ENCODE measurements around the gene SPATS2.
A peak's percentile ranks its signal among the peaks of the same experiment; 100 is the strongest.
"Not testable (repeated sequence)": the region's sequence is repeated elsewhere in the genome, so short reads cannot be mapped to it uniquely, and the experiment has no call there.

Gene SPATS2

GRCh38 chr12:49367381-49368239, at the start of gene SPATS2:
TSS of gene SPATS2 (plus strand) at chr12:49367462. CDS start at chr12:49461013, 93,551 bp downstream.
- H3K27me3 ChIP-seq (ENCODE audit: insufficient read depth, low read length): no peaks in the 10 kb centered on the region
- peak within 1 kb of the TSS; percentile 70 for H3K4me3 ChIP-seq (ENCODE audit: low read length)

GRCh38 chr12:49320411-49321103, 46.7 kb upstream of the SPATS2 start:
- H2AFZ ChIP-seq (ENCODE audit: low read depth, low read length); H3K27me3 ChIP-seq (ENCODE audit: insufficient read depth, low read length); H3K36me3 ChIP-seq (ENCODE audit: insufficient read depth, low read length); H3K4me3 ChIP-seq (ENCODE audit: low read length); H3K9me3 ChIP-seq (ENCODE audit: low read length): not testable (repeated sequence)
- peaks cover 13% of the 10 kb centered on the region for H3K4me1 ChIP-seq (ENCODE audit: insufficient read depth, low read length)

More at GRCh38 chr12:49367381-49368239, at the start of gene SPATS2:
- Histone ChIP-seq H3K4me1 (ENCODE audit: insufficient read depth, low read length) (peaks cover 7% of the 10 kb centered on the region), H2AFZ (ENCODE audit: low read depth, low read length) (peak within 1 kb of the TSS; percentile 96), H3K36me3 (ENCODE audit: insufficient read depth, low read length) (peaks cover 6% of the 10 kb centered on the region), H3K9me3 (ENCODE audit: low read length) (no peaks in the 10 kb centered on the region)

GRCh38 chr12:49322367-49322707, 44.9 kb upstream of the SPATS2 start:
- Histone ChIP-seq H3K9me3 (ENCODE audit: low read length) (no peaks in the 10 kb centered on the region), H3K4me1 (ENCODE audit: insufficient read depth, low read length) (peaks cover 13% of the 10 kb centered on the region), H3K27me3 (ENCODE audit: insufficient read depth, low read length) (no peaks in the 10 kb centered on the region), H3K4me3 (ENCODE audit: low read length) (peak overlapping the region; percentile 96), H2AFZ (ENCODE audit: low read depth, low read length) (peak overlapping the region; percentile 95), H3K36me3 (ENCODE audit: insufficient read depth, low read length) (peaks cover 12% of the 10 kb centered on the region)

- H3K4me3 ChIP-seq (ENCODE audit: low read length): peak within 1 kb of the TSS; percentile 96
- H3K9me3 ChIP-seq (ENCODE audit: low read length): no peaks in the 10 kb centered on the region
- peaks cover 13% of the 10 kb centered on the region for H3K4me1 ChIP-seq (ENCODE audit: insufficient read depth, low read length)
- peaks cover 16% of the 10 kb centered on the region for H3K36me3 ChIP-seq (ENCODE audit: insufficient read depth, low read length)
- no peaks in the 10 kb centered on the region for H3K27me3 ChIP-seq (ENCODE audit: insufficient read depth, low read length)
- H2AFZ ChIP-seq (ENCODE audit: low read depth, low read length): peak within 1 kb of the TSS; percentile 95
These were observed 44.3 kb upstream of the SPATS2 start, which contains the start of gene TROAP for GRCh38 chr12:49322708-49323523. TSS of gene TROAP (plus strand) at chr12:49323255. CDS start at chr12:49323609, 354 bp downstream.

GRCh38 chr12:49323524-49324097, 43.7 kb upstream of the SPATS2 start:
- H3K36me3 ChIP-seq (ENCODE audit: insufficient read depth, low read length): peaks cover 16% of the 10 kb centered on the region
- H3K27me3 ChIP-seq (ENCODE audit: insufficient read depth, low read length): no peaks in the 10 kb centered on the region
- no peaks in the 10 kb centered on the region for H3K9me3 ChIP-seq (ENCODE audit: low read length)
- peak overlapping the region; percentile 95 for H2AFZ ChIP-seq (ENCODE audit: low read depth, low read length)
- H3K4me3 ChIP-seq (ENCODE audit: low read length): peak overlapping the region; percentile 96
- peaks cover 13% of the 10 kb centered on the region for H3K4me1 ChIP-seq (ENCODE audit: insufficient read depth, low read length)

GRCh38 chr12:49325606-49326005, 41.7 kb upstream of the SPATS2 start:
- Histone ChIP-seq H3K27me3 (ENCODE audit: insufficient read depth, low read length) (no peaks in the 10 kb centered on the region), H2AFZ (ENCODE audit: low read depth, low read length) (no peak overlapping the region), H3K36me3 (ENCODE audit: insufficient read depth, low read length) (peaks cover 32% of the 10 kb centered on the region), H3K9me3 (ENCODE audit: low read length) (no peaks in the 10 kb centered on the region), H3K4me1 (ENCODE audit: insufficient read depth, low read length) (peaks cover 13% of the 10 kb centered on the region), H3K4me3 (ENCODE audit: low read length) (no peak overlapping the region)

GRCh38 chr12:49327368-49327767, 39.9 kb upstream of the SPATS2 start:
- Histone ChIP-seq H3K9me3 (ENCODE audit: low read length) (no peaks in the 10 kb centered on the region), H3K4me3 (ENCODE audit: low read length) (no peak overlapping the region), H3K36me3 (ENCODE audit: insufficient read depth, low read length) (peaks cover 35% of the 10 kb centered on the region), H3K27me3 (ENCODE audit: insufficient read depth, low read length) (no peaks in the 10 kb centered on the region), H2AFZ (ENCODE audit: low read depth, low read length) (no peak overlapping the region), H3K4me1 (ENCODE audit: insufficient read depth, low read length) (peaks cover 11% of the 10 kb centered on the region)

GRCh38 chr12:49327887-49328286, 39.4 kb upstream of the SPATS2 start:
- H3K36me3 ChIP-seq (ENCODE audit: insufficient read depth, low read length): peaks cover 35% of the 10 kb centered on the region
- no peak overlapping the region for H2AFZ ChIP-seq (ENCODE audit: low read depth, low read length)
- no peak overlapping the region for H3K4me3 ChIP-seq (ENCODE audit: low read length)
- H3K27me3 ChIP-seq (ENCODE audit: insufficient read depth, low read length): no peaks in the 10 kb centered on the region
- H3K4me1 ChIP-seq (ENCODE audit: insufficient read depth, low read length): peaks cover 10% of the 10 kb centered on the region
- H3K9me3 ChIP-seq (ENCODE audit: low read length): no peaks in the 10 kb centered on the region

- H3K36me3 ChIP-seq (ENCODE audit: insufficient read depth, low read length): peaks cover 35% of the 10 kb centered on the region
- no peaks in the 10 kb centered on the region for H3K27me3 ChIP-seq (ENCODE audit: insufficient read depth, low read length)
- no peak overlapping the region for H3K4me3 ChIP-seq (ENCODE audit: low read length)
- peaks cover 3% of the 10 kb centered on the region for H3K4me1 ChIP-seq (ENCODE audit: insufficient read depth, low read length)
- no peaks in the 10 kb centered on the region for H3K9me3 ChIP-seq (ENCODE audit: low read length)
- no peak overlapping the region for H2AFZ ChIP-seq (ENCODE audit: low read depth, low read length)
These were observed 38.4 kb upstream of the SPATS2 start for GRCh38 chr12:49328816-49329215.

- no peak overlapping the region for H3K4me3 ChIP-seq (ENCODE audit: low read length)
- H2AFZ ChIP-seq (ENCODE audit: low read depth, low read length): no peak overlapping the region
- H3K27me3 ChIP-seq (ENCODE audit: insufficient read depth, low read length): peaks cover 6% of the 10 kb centered on the region
- no peaks in the 10 kb centered on the region for H3K9me3 ChIP-seq (ENCODE audit: low read length)
- H3K4me1 ChIP-seq (ENCODE audit: insufficient read depth, low read length): no peaks in the 10 kb centered on the region
- peaks cover 35% of the 10 kb centered on the region for H3K36me3 ChIP-seq (ENCODE audit: insufficient read depth, low read length)
These were observed 37.1 kb upstream of the SPATS2 start for GRCh38 chr12:49330032-49330619.

GRCh38 chr12:49330631-49331379, 36.5 kb upstream of the SPATS2 start:
- Histone ChIP-seq H3K36me3 (ENCODE audit: insufficient read depth, low read length) (peaks cover 35% of the 10 kb centered on the region), H3K4me3 (ENCODE audit: low read length) (no peak overlapping the region), H3K9me3 (ENCODE audit: low read length) (peaks cover 2% of the 10 kb centered on the region), H2AFZ (ENCODE audit: low read depth, low read length) (no peak overlapping the region), H3K4me1 (ENCODE audit: insufficient read depth, low read length) (no peaks in the 10 kb centered on the region), H3K27me3 (ENCODE audit: insufficient read depth, low read length) (peaks cover 13% of the 10 kb centered on the region)

Data from neuron (in vitro differentiated cells).